Fibroblast of the aortic adventitia (primary cell): ENCODE data around the gene EXOC2. TPM values are rescaled to one million over a fixed set of nuclear protein-coding genes. Genes with fewer than 3 reads are reported as not detected.
A peak's percentile ranks its signal among the peaks of the same experiment; 100 is the strongest.

Experiments
- DNase-seq: peaks from one replicate; pipeline ENCODE4 v3.0.0-alpha.2; 2010; ENCODE audit warnings: low read depth
- H3K4me3 ChIP-seq: 2 replicates; pipeline ENCODE4 v1.5.1; 2011; ENCODE audit warnings: low read depth, mild to moderate bottlenecking, control low read depth, low read length, moderate library complexity
- total RNA-seq: library from RNA; depleted of rRNA; stranded (reverse); fragments of >200 nt; gene quantifications from 2 replicates; pipeline ENCODE4 v1.2.3, GENCODE V29; 2012; ENCODE audit warnings: low replicate concordance
- TF ChIP-seq, protein P1 (sequence below): IDR thresholded peaks from 2 replicates; pipeline ENCODE4 v1.5.1; 2011; ENCODE audit warnings: mild to moderate bottlenecking, low read length, control low read depth, inconsistent platforms; ENCODE audit not compliant: insufficient read depth

Gene EXOC2, protein sequence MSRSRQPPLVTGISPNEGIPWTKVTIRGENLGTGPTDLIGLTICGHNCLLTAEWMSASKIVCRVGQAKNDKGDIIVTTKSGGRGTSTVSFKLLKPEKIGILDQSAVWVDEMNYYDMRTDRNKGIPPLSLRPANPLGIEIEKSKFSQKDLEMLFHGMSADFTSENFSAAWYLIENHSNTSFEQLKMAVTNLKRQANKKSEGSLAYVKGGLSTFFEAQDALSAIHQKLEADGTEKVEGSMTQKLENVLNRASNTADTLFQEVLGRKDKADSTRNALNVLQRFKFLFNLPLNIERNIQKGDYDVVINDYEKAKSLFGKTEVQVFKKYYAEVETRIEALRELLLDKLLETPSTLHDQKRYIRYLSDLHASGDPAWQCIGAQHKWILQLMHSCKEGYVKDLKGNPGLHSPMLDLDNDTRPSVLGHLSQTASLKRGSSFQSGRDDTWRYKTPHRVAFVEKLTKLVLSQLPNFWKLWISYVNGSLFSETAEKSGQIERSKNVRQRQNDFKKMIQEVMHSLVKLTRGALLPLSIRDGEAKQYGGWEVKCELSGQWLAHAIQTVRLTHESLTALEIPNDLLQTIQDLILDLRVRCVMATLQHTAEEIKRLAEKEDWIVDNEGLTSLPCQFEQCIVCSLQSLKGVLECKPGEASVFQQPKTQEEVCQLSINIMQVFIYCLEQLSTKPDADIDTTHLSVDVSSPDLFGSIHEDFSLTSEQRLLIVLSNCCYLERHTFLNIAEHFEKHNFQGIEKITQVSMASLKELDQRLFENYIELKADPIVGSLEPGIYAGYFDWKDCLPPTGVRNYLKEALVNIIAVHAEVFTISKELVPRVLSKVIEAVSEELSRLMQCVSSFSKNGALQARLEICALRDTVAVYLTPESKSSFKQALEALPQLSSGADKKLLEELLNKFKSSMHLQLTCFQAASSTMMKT
- total RNA-seq = 11.0 and 27.9 TPM in 2 replicates

DNA sequence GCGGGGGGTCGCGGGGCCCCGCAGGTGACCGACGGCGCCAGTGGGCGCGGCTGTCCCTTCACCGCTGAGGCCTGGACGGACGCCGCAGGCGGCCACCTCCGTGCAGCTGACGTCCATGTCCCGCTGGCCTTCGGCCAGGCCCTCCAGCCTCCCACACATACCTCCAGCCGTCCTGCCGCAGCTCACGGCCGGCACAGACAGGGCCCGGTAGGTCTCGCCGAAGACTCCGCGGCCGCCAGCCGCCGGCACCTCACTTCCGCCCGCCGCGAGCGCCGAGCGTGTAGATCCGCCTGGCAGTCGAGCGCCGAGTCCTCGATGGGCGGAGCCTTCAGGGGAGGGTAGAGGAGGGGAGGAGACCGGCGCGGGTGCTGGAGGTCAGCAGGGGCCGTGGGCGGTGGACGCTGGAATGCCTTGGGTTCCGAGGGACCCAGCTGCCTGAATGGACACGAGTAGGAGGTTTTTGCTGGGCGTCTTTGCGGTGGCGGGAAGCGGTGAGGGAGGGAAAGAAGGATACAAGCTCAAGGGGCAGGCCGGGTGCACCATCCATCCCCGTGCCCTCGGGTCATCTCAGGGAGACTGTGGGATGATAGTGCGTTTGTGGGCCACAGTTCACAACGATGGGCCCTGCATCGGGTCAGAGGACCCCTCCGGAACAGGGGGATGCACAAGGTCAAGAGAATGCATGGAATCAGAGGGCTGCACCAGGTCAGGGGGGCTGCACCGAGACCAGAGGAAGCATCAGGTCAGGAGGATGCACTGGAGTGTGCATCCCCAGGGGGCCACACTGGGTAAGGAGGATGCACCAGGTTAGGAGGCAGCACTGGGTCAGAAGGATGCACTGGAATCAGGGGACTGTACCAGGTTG is at the start of gene EXOC2:
EXOC2 (minus strand) TSS at position 282 of the 865 bp plus-strand sequence. CDS start 55,321 bp downstream, outside the sequence.
- DNase-seq = peak; percentile 73
- H3K4me3 ChIP-seq = peak within 1 kb of the TSS; percentile 93
- TF ChIP-seq, protein P1, sequence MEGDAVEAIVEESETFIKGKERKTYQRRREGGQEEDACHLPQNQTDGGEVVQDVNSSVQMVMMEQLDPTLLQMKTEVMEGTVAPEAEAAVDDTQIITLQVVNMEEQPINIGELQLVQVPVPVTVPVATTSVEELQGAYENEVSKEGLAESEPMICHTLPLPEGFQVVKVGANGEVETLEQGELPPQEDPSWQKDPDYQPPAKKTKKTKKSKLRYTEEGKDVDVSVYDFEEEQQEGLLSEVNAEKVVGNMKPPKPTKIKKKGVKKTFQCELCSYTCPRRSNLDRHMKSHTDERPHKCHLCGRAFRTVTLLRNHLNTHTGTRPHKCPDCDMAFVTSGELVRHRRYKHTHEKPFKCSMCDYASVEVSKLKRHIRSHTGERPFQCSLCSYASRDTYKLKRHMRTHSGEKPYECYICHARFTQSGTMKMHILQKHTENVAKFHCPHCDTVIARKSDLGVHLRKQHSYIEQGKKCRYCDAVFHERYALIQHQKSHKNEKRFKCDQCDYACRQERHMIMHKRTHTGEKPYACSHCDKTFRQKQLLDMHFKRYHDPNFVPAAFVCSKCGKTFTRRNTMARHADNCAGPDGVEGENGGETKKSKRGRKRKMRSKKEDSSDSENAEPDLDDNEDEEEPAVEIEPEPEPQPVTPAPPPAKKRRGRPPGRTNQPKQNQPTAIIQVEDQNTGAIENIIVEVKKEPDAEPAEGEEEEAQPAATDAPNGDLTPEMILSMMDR = no peak

DNA sequence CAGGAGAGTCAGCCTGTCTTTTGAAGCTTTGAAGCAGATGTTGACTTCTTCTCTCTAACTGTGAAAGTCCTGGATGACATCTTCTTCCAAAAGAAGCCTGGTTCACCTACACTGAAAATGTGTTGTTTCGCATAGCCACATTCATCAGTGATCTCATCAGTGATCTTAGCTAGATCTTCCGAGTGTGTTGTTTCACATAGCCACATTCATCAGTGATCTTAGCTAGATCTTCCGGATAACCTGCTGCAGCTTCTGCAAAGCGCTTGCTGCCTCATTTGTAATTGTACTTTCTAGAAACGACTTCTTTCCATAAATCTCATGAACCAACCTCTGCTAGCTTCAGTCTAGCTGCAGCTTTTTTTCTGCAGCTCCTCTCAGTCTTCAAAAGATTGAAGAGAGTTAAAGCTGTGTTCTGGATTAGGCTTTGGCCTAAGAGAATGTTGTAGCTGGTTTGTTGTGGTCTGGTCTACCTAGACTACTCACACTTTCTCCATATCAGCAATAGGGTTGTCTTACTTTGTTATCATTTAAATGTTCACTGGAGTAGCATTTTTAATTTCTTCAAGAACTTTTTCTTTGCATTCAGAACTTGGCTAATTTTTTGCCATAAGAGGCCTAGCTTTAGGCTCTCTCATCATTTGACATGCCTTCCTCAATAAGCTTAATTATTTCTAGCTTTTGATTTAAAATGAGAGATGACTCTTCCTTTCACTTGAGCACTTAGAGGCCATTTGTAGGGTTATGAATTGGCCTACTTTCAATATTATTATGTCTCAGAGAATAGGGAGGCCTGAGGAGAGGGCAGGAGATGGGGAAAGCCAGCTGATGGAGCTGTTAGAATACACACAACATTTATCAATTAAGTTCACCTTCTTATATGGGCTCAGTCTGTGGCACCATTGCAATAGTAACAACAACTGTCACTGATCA is 48.7 kb upstream of the EXOC2 start:
- no peak for DNase-seq
- H3K4me3 ChIP-seq = no peak overlapping the region
- TF ChIP-seq, protein P1 = no peak

DNA sequence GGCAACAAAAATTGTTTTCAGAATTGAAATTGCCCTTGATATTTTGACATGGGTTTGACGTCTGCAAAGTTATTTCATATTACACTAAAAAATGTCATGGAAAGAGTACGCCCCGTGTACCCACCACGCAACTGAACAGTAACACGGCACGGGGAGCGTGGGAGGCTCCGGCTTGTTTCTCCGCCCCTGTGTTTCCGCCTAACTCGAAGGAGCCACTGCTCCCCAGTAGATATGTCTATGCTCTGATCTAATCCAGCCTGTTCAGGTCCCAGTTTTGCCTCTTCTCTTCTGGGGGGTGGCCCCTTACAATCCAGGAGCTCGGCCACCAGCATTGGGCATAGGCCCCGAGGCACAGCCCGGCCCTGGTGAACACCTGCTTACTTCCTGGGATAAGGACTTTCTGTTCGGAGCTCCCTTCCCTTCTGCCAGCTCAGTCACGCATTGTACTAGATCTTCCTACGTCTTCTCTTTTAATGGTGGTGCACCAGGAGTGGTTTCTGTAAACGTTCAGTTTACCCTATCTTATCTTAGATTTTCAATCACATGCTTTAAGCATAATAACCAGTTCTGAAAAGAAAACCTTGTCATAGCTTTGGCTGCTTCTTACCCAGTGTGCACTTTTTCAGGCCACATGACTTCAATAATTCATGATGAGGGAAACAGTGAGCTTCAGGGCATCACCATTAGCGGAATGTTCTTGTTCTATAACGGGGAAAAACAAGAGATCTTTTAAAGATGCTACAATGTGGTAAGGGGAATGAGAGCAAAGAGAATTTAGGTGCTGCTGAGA is 43.9 kb upstream of the EXOC2 start:
- TF ChIP-seq, protein P1 = no peak
- no peak overlapping the region for H3K4me3 ChIP-seq
- DNase-seq = no peak

DNA sequence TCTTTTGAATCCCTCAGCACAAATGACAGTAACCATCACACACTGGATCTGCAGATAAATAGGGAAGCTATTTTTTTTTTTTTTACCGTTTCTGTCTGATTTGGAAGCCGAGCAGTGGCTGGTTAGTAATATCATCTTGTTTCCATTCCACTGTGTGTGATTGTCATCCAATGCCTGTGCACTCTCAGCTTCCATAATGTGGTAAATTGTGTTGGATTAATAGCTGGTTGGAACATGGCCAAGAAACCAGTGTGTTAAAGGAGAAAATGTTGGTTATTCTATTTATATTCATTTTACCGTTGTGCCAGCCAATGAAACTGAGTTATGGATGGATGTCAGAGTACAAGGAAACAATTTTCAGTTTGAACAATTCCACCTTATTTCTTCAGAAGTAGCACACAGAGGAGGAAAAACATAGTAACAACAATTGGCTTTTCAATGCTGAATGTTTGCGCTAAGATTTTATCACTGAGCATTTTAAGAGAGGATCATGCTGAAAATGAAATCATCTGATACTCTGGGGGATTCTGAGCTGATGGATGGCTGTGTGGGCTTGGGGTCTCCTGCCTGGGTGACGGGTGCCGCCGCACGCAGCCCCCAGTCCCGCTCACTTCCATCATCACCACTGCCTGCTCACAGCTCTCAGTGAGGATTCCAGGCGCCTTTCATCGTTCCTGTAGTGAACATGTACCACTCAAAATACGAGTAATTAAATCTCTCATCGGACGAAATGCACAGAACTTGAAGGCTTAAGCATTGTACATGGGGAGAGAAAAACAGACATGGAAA is 40.7 kb upstream of the EXOC2 start:
- no peak overlapping the region for H3K4me3 ChIP-seq
- DNase-seq = no peak
- TF ChIP-seq, protein P1 = no peak

DNA sequence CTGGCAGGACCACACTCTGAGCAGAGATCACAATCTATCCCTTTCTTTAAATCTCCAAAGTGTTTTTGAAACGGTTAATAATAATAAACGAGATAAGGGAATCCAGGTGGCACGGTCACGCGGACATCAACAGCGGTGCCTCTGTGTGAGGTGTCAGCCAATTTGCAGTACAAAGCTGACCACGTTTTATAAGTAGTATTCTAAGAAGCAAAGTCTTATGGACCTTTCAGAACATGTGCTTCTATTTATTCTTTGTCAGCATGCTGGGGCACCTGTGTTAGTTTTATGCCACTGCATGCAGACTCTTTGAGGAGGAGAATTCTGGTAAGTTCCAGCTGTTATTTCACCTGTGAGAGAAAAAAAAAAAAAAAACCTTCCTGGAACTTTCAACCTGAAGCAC is 39.0 kb upstream of the EXOC2 start:
- DNase-seq = no peak
- TF ChIP-seq, protein P1 = no peak
- no peak overlapping the region for H3K4me3 ChIP-seq
